Measurements from ENCODE around the gene TRIO. TPM values are rescaled to one million over a fixed set of nuclear protein-coding genes. Genes with fewer than 3 reads are reported as not detected.

Gene TRIO
- total and polyA plus RNA-seq, 2 donors (not counting 3 experiments of a cell fraction or from before 2014, with no cell fraction given) = 82.9 to 248 TPM

DNA sequence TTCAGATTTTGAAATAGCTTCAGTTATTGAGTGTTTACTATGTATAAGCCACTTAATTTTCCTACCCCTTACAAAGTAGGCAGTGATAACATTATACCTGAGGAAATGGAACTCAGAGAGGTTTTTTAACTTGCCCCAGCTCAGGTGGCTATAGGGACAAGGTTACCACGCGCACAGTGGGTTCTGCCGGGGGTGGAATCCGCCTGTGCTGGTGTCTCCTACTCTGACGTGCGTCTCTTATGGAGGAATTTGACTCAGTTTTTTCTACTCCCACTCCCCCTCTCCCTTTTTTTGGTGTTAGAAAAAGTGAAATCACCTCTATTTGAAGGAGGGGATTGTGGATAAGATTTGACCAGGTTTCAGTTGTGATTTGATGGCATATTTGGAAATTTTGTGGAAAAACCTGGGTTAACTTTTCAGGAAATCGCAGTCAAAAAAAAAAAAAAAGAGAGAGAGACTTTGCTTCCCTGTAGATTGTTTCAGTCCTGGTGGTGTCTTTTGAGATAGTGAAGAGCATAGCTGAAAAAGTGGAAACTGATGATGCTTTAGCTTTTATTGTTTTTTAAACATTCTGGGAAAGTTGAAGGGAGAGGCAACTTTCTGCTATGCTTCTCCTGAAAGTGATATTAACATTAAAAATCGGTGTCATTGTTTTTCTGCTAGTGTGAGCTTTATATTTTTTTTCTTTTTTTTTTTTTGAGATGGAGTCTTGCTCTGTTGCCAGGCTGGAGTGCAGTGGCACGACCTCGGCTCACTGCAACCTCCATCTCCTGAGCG, 15.9 kb downstream of the TRIO start:
- H3K9me3 ChIP-seq (replicated peaks; ENCODE audit: control insufficient read depth, insufficient read depth, low read length) = no peaks in the 10 kb centered on the region
- no TSS peak for BruUV-seq (replicated peaks)
- no peak overlapping the region for H3K4me3 ChIP-seq (replicated peaks in 1 of 3; ENCODE audit: insufficient read depth in 1 of 3, low read depth in 1 of 3, low read length in 3 of 3)
- no peak overlapping the region for H3K4me2 ChIP-seq (ENCODE audit: insufficient read depth, low read length)
- H3K4me1 ChIP-seq (ENCODE audit: control insufficient read depth, extremely low read depth, insufficient read depth, low read length) = peaks cover 40% of the 10 kb centered on the region
- H4K20me1 ChIP-seq (replicated peaks; ENCODE audit: control insufficient read depth, extremely low read depth, insufficient read depth, low read length) = no peaks in the 10 kb centered on the region
- no peak overlapping the region for H3K9ac ChIP-seq (replicated peaks; ENCODE audit: extremely low read depth, insufficient read depth, low read length)
- ChIA-PET CTCF (interaction anchor here (1.3 to 1.6 kb wide), 3 partner anchors 9 to 14 kb away, joined by 3 to 5 read pairs (median 4); no protein-coding TSS in a partner anchor), POLR2A (no interaction called here)
- no peak overlapping the region for H2AFZ ChIP-seq (ENCODE audit: low read depth, low read length)
- H3K9me1 ChIP-seq (replicated peaks; ENCODE audit: control insufficient read depth, extremely low read depth, insufficient read depth, low read length) = no peaks in the 10 kb centered on the region
- dilution Hi-C loops (cut with MboI; ENCODE audit: extremely low pct_ligation_motif_present, low sequenced_read_pairs) = no loop called here
- FAIRE-seq (no peak), DNase-seq (ENCODE audit: low read depth, low spot score) (no peak)
- TF ChIP-seq FOS (IDR thresholded peaks at IDR 0.05; ENCODE audit: borderline replicate concordance, insufficient read depth, low read length) = no peak
- no peak for TF ChIP-seq EZH2 (IDR thresholded peaks at IDR 0.05; ENCODE audit: borderline replicate concordance, low read depth, low read length, severe bottlenecking)
- TF ChIP-seq, protein P1, sequence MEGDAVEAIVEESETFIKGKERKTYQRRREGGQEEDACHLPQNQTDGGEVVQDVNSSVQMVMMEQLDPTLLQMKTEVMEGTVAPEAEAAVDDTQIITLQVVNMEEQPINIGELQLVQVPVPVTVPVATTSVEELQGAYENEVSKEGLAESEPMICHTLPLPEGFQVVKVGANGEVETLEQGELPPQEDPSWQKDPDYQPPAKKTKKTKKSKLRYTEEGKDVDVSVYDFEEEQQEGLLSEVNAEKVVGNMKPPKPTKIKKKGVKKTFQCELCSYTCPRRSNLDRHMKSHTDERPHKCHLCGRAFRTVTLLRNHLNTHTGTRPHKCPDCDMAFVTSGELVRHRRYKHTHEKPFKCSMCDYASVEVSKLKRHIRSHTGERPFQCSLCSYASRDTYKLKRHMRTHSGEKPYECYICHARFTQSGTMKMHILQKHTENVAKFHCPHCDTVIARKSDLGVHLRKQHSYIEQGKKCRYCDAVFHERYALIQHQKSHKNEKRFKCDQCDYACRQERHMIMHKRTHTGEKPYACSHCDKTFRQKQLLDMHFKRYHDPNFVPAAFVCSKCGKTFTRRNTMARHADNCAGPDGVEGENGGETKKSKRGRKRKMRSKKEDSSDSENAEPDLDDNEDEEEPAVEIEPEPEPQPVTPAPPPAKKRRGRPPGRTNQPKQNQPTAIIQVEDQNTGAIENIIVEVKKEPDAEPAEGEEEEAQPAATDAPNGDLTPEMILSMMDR (IDR thresholded peaks at IDR 0.05; ENCODE audit: extremely low read depth in 1 of 2, insufficient read depth in 1 of 2, low read depth in 1 of 2, low read length in 2 of 2) = no peak
- TF ChIP-seq POLR2AphosphoS5 (IDR thresholded peaks at IDR 0.05; ENCODE audit: insufficient read depth, low read depth, low read length) = no peak
- TF ChIP-seq, protein P2, sequence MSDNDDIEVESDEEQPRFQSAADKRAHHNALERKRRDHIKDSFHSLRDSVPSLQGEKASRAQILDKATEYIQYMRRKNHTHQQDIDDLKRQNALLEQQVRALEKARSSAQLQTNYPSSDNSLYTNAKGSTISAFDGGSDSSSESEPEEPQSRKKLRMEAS (IDR thresholded peaks at IDR 0.05; ENCODE audit: insufficient read depth, insufficient read length) = no peak
- TF ChIP-seq POLR2A (IDR thresholded peaks at IDR 0.05; ENCODE audit: low read depth, low read length) = no peak
- TF ChIP-seq MYC (IDR thresholded peaks at IDR 0.05; ENCODE audit: low read depth, low read length) = no peak
- no peak for TF ChIP-seq JUN (IDR thresholded peaks at IDR 0.05; ENCODE audit: borderline replicate concordance, insufficient read depth, insufficient read length, low read depth)
- no peak for TF ChIP-seq GATA2 (IDR thresholded peaks at IDR 0.05; ENCODE audit: insufficient read depth, insufficient read length, low read depth, low read length)
- H3K27ac ChIP-seq (ENCODE audit: insufficient read depth, low read depth, low read length) = no peak overlapping the region
- no peaks in the 10 kb centered on the region for H3K27me3 ChIP-seq (ENCODE audit: control insufficient read depth in 2 of 2, insufficient read depth in 2 of 2, low read length in 2 of 2)
- no peaks in the 10 kb centered on the region for H3K36me3 ChIP-seq (ENCODE audit: control insufficient read depth in 2 of 2, extremely low read depth in 1 of 2, insufficient read depth in 2 of 2, low read length in 2 of 2)
- H3K79me2 ChIP-seq (ENCODE audit: control insufficient read depth, insufficient read depth, low read length) = peaks cover 100% of the 10 kb centered on the region
- intact Hi-C loops (cut with micrococcal nuclease) = no loop called here
